Activated CD4-positive, alpha-beta T cell treated with anti-CD3 and anti-CD28 coated beads, Interleukin-2, Interleukin-4, amounts not matched to agents 100 ng/mL and 50 ng/mL, durations not matched to agents 16 hours and 8 hours (primary cell): ENCODE data around the gene CTCF.
A peak's percentile ranks its signal among the peaks of the same experiment; 100 is the strongest.

Experiments used
- DNase-seq: peaks from one replicate; pipeline ENCODE4 v3.0.0-alpha.2; 2020; ENCODE audit warnings: low spot score

The CTCF gene

DNA sequence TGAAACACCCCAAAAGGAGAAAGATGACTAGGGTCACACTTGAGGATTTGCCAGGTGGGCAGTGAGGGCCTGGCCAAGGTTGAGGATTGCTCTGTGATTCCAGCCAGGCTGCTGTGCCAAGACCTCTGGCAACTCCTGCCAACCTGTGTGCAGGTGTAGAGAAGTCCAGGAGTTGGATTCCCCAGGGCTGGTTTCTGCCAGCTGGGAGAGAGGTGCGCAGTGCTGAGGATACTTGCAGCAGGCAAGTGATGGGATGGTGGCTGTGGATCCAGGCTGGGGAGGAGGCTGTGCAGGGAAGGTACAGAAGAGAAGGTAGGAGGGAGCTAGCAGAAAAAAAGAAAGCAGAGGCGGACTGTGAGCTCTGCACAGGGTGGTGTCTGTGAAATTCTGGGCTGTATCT is 27.1 kb upstream of the CTCF start:
- no peak for DNase-seq

GRCh38 chr16:67537270-67537635 is 25.1 kb upstream of the CTCF start:
- no peak for DNase-seq

- DNase-seq, result no peak
Observed at GRCh38 chr16:67537636-67538591, 24.4 kb upstream of the CTCF start.

- no peak for DNase-seq
Observed at GRCh38 chr16:67538666-67539101, 23.6 kb upstream of the CTCF start.

DNA sequence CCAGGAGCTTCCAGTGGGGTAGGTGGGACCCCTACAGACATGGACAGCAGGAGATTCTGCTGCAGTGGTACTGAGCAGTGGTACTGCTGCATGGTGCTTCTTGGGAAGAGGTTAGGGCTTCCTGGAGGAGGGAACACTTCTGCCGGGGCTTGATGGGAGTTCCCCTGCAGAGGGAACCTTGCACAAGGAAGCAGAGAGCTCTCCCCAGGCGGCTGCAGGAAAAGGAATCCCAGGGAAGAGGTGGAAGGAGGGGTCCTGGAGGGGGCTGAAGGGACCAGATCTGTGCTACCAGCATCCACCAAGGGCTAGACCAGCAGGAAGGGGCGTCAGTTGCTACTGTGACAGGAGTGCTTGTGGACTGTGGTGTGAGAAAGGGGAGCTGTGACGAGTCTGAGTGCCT is 23.1 kb upstream of the CTCF start:
- DNase-seq, result no peak

GRCh38 chr16:67539691-67540635 is 22.4 kb upstream of the CTCF start:
- no peak for DNase-seq

DNA sequence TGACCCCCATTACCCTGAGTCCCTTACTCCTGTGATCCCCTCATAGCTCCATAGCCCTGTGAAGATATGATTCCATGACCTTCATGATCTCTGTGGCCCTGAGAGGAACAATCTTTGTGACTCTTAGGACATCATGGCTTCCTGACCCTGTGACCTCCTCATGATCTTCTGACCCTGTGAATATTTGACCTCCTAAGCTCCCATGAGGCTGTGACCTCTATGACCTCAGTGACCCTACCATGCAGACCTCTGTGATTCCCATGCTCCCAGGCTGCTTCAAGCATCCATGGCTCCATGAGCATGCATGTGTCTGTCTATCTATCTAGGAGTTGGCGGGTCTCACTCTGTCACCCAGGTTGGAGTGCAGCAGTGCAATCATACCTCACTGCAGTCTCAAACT is 21.6 kb upstream of the CTCF start:
- DNase-seq, result no peak

GRCh38 chr16:67541391-67542263 is 20.7 kb upstream of the CTCF start:
- DNase-seq, result no peak

DNA sequence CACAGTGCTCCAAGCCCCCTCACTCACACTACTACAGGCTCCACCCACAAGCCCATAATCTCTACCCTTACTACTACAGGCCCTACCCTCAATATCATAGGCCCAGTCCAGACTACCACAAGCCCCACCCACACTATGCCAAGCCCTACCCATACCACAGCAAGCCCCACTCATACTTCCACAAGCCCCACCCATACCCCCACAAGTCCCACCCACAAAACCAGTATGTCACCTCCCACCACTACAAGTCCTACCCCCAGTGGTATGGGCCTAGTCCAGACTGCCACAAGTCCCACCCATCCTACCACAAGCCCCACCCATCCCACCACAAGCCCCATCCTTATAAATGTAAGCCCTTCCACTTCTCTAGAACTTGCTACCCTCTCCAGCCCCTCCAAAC is 19.9 kb upstream of the CTCF start:
- DNase-seq, result peak; percentile 72

DNA sequence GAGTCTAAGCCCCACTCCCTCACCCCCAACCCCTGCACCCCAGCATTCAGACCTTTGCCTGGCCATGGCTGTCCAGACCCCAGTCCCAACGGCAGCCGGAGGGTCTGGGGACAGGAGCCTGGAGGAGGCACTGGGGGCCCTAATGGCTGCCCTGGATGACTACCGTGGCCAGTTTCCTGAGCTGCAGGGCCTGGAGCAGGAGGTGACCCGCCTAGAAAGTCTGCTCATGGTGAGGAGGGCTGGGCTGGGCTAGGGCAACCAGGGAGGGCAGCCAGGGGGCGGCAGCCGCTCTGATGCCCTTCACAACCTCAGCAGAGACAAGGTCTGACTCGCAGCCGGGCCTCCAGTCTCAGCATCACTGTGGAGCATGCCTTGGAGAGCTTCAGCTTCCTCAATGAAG is 19.3 kb upstream of the CTCF start:
- no peak for DNase-seq

- no peak for DNase-seq
Observed at GRCh38 chr16:67543582-67543981, 18.7 kb upstream of the CTCF start.

GRCh38 chr16:67544329-67544841 is 17.9 kb upstream of the CTCF start:
- DNase-seq, result no peak

DNA sequence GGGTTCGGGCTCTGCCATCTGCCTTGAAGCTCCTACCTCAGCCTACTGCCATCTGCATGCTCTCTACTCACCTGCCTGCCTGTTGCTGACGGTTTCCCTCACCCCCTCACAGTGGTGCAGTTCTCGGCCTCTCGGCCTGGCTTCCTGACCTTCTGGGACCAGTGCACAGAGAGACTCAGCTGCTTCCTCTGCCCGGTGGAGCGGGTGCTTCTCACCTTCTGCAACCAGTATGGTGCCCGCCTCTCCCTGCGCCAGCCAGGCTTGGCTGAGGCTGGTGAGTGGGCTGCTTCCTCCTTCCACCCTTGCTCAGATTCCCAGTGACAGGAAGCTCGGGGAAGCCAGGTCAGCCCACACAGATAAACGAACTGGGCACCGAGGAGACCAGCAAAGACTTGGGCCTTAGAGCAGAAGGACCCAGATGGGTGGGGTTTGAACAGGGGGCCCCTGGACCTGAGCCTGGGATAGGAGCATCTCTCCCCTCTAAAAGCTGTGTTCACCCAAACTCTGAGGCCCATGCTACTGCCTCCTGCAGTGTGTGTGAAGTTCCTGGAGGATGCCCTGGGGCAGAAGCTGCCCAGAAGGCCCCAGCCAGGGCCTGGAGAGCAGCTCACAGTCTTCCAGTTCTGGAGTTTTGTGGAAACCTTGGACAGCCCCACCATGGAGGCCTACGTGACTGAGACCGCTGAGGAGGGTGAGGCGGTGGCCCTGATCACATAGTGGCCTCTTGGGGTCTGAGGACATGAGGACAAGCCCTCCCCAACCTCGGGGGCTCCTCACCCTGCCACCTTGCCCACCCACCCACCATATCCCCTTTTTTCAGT is 17.3 kb upstream of the CTCF start:
- DNase-seq, result no peak

DNA sequence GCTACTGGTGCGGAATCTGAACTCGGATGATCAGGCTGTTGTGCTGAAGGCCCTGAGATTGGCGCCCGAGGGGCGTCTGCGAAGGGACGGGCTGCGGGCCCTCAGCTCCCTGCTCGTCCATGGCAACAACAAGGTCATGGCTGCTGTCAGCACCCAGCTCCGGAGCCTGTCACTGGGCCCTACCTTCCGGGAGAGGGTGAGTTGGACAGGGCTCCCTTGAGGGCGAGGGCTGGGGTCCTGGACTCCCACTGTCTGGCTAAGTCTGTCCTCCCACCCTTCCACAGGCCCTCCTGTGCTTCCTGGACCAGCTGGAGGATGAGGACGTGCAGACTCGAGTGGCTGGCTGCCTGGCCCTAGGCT is 16.7 kb upstream of the CTCF start:
- DNase-seq, result no peak

DNA sequence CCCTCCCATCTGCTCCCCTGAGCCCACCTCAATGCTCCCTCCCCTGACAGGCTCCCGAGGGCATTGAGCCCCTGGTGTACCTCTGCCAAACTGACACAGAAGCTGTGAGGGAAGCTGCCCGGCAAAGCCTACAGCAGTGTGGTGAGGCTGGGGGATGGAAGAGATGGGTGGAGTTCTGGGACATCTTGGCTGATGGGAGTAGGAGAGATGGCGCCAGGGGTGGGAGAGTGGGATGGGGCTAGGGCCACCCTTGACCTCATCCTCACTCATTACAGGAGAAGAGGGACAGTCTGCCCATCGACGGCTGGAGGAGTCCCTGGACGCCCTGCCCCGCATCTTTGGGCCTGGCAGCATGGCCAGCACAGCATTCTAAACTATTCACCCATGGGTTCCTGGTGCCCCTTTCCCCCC is 16.2 kb upstream of the CTCF start:
- DNase-seq, result no peak

DNA sequence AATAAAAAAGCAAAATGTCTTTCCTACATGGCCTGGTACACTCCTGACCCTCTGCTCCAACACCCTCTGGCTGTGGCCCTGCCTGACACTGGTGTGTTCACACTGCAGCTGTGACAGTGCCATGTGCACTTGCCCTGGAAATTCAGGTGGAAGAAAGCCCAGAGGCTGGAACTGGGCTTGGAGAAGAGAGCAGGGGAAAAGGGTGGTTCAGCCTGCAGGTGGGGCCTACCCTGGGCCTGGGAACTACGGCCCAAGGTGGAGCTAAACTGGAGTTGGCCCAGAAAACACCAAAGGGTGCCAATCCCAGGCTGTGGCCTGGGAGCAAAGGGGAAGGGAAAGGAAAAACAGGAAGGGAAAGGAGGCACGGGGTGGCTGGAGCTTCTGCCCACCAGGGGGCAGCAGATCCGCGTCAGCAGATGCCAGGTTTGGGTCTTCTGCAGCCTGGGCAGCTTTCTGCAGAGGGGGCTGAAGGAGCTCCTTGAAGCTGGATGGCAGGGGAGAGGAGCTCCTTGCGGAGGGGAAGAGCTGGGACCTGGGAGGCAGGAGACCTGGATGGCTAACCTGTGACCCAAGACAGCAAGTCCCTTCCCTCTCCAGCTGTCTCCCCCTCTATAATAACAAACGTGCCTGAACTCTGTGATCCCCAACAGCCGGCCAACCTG is 15.4 kb upstream of the CTCF start:
- DNase-seq, result peak; percentile 77

DNA sequence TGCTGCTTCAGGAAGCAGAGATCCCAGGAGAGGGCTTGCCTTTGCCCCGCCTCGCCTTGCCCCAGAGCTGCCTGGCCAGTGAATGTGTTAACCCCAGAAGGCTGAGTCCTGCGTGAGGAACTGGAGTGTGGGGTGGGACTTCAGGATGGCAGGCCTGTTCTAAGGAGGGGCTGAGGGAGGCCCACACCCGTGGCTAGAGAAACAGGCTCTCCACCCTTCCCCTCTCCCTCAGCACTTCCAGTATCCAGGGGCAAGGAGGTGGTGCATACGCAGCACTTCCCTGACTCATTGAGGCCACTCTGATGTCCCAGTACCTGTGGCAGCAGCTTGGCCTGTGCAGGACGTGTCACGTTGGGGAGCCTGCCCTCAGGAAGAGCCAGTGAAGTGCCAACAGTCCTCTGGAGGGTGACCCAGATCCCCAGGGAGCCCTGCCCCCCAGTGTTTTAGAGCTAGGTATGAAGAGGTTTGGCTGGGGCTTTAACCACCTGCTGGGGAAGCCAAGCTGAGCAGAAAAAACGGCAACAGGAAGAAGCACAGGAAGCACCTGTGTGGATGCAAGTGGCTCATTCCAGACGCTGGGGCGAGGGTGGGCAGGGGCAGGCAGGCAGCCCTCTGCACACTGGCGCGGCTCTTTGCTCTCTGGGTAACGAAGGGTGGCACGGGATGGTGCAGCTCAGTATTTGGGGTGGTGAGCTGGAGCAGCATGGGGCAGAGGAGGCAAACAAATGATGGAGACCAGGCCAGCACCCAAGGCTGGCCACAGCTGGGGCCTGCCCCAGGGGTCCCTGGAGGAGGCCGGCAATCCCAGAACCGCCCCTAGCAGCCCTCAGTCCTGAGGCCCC is 14.7 kb upstream of the CTCF start:
- DNase-seq, result no peak

- no peak for DNase-seq
Observed at GRCh38 chr16:67548265-67549126, 13.8 kb upstream of the CTCF start.
